Measurements from ENCODE around the gene TNNT1. TPM values are rescaled to one million over a fixed set of nuclear protein-coding genes. Genes with fewer than 3 reads are reported as not detected.

TNNT1 gene
- polyA plus RNA-seq, 1 experiment = 3.3 TPM

GRCh38 chr19:55094456-55095259 is 54.3 kb downstream of the TNNT1 start:
- no peaks in the 10 kb centered on the region for H3K27me3 ChIP-seq (ENCODE audit: control insufficient read depth, insufficient read depth, low read length)
- TF ChIP-seq, protein P1, sequence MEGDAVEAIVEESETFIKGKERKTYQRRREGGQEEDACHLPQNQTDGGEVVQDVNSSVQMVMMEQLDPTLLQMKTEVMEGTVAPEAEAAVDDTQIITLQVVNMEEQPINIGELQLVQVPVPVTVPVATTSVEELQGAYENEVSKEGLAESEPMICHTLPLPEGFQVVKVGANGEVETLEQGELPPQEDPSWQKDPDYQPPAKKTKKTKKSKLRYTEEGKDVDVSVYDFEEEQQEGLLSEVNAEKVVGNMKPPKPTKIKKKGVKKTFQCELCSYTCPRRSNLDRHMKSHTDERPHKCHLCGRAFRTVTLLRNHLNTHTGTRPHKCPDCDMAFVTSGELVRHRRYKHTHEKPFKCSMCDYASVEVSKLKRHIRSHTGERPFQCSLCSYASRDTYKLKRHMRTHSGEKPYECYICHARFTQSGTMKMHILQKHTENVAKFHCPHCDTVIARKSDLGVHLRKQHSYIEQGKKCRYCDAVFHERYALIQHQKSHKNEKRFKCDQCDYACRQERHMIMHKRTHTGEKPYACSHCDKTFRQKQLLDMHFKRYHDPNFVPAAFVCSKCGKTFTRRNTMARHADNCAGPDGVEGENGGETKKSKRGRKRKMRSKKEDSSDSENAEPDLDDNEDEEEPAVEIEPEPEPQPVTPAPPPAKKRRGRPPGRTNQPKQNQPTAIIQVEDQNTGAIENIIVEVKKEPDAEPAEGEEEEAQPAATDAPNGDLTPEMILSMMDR (IDR thresholded peaks at IDR 0.05; ENCODE audit: low read depth, low read length) = no peak
- no peak overlapping the region for H3K4me3 ChIP-seq (ENCODE audit: low read depth, low read length)
- ChIA-PET POLR2A (no interaction called here), CTCF (no interaction called here)
- no peak overlapping the region for H3K27ac ChIP-seq (ENCODE audit: low read depth, low read length)
- no peaks in the 10 kb centered on the region; the same call in 1 of the 2 replicates for H3K9me3 ChIP-seq (ENCODE audit: control insufficient read depth, insufficient read depth, low read length)
- no peak for DNase-seq (ENCODE audit: low read depth, low spot score)

DNA sequence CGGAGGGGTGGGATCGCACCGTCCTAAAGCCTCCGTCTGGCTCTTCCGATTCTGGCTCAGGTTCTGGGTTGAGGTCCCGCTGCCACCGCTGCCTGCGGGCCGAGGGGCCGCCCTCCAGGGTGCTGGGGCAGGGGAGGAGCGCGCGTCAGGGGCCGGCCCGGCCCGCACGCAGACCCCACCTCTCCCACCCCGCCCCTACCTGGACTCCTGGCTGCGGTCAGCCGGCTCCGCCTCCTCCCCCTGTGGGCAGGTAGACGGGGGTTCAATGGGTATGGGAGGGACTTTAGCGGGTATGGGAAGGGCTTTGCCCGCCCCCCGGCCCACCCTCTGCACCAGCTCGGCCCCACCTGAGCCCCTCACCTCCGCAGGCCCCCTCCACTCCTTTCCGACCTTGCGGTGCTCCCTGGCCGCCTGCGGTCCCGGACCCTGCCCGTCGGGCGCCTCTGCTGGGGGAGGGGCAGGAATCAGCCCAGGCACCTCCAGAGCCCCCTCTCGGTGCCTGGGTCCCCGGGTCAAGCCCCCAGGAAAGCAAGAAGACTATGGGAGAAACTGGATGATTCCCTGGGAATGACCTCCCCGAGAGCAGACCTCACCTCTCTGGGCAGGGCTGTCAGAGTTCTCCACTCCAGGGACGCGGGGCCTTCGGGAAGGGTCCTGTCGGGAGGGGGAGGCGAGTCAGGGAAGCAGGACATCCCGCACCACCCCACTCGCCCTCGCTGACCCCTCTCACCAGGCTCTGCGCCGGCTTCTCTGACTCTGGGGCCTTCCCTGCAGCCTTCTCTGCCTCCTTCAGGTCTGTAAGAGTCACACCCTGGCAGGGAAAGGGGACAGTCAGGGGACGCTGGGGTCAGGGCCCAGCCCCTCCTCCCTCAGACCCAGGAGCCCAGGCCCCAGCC is 56.3 kb downstream of the TNNT1 start:
- POLR2A ChIA-PET = no interaction called here
- TF ChIP-seq, protein P1 (IDR thresholded peaks at IDR 0.05; ENCODE audit: low read depth, low read length) = no peak
- no peak for DNase-seq (ENCODE audit: low read depth, low spot score)
- no peak overlapping the region for H3K4me3 ChIP-seq (ENCODE audit: low read depth, low read length)
- H3K27ac ChIP-seq (ENCODE audit: low read depth, low read length) = no peak overlapping the region
- CTCF ChIA-PET = no interaction called here
- no peaks in the 10 kb centered on the region; the same call in 1 of the 2 replicates for H3K9me3 ChIP-seq (ENCODE audit: control insufficient read depth, insufficient read depth, low read length)
- H3K27me3 ChIP-seq (ENCODE audit: control insufficient read depth, insufficient read depth, low read length) = no peaks in the 10 kb centered on the region

DNA sequence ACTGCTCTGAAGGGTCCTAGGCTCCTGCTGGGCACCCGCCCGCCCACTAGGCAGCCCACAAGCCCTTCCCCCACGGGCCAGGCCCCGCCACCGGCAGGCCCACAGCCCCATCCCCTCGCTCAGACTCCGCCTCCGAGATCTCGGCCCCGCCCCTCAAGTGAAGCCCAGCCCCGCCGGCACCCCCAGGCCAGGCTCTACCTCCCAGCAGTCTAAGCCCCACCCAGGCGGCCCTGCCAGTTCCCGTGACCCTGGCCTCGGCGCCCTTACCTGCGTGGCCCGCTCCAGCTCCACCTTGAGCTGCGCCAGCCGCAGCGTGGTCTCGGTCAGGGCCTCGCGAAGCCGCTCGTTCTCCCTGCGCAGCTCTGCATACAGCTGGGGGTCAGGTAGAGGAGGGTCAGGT is 57.1 kb downstream of the TNNT1 start:
- H3K9me3 ChIP-seq (ENCODE audit: control insufficient read depth, insufficient read depth, low read length) = no peaks in the 10 kb centered on the region; the same call in 1 of the 2 replicates
- TF ChIP-seq, protein P1 (IDR thresholded peaks at IDR 0.05; ENCODE audit: low read depth, low read length) = no peak
- no peaks in the 10 kb centered on the region for H3K27me3 ChIP-seq (ENCODE audit: control insufficient read depth, insufficient read depth, low read length)
- no peak overlapping the region for H3K4me3 ChIP-seq (ENCODE audit: low read depth, low read length)
- H3K27ac ChIP-seq (ENCODE audit: low read depth, low read length) = no peak overlapping the region
- DNase-seq (ENCODE audit: low read depth, low spot score) = no peak
- ChIA-PET CTCF (no interaction called here), POLR2A (no interaction called here)

GRCh38 chr19:55091126-55091910 is 57.7 kb downstream of the TNNT1 start:
- Histone ChIP-seq H3K27ac (ENCODE audit: low read depth, low read length) (no peak overlapping the region), H3K27me3 (ENCODE audit: control insufficient read depth, insufficient read depth, low read length) (peaks cover under 1% of the 10 kb centered on the region), H3K9me3 (ENCODE audit: control insufficient read depth, insufficient read depth, low read length) (no peaks in the 10 kb centered on the region; the same call in 1 of the 2 replicates), H3K4me3 (ENCODE audit: low read depth, low read length) (no peak overlapping the region)
- CTCF ChIA-PET = no interaction called here
- TF ChIP-seq, protein P1 (IDR thresholded peaks at IDR 0.05; ENCODE audit: low read depth, low read length) = no peak
- POLR2A ChIA-PET = no interaction called here
- no peak for DNase-seq (ENCODE audit: low read depth, low spot score)

Measured in AG04450 (cell line).